Measurements from ENCODE around the gene TRAF3IP1. TPM values are rescaled to one million over a fixed set of nuclear protein-coding genes. Genes with fewer than 3 reads are reported as not detected.

TRAF3IP1 gene
- total RNA-seq, 2 experiments from 2014 or later: 5.1 to 6.9 TPM

- H3K9me3 Mint-ChIP-seq: no peaks in the 10 kb centered on the region
- no peaks in the 10 kb centered on the region for H3K27me3 Mint-ChIP-seq
- Histone ChIP-seq H3K36me3 (ENCODE audit: insufficient read depth, low read length) (no peaks in the 10 kb centered on the region), H3K4me1 (ENCODE audit: insufficient read depth, low read length) (peaks cover 5% of the 10 kb centered on the region), H3K9me3 (ENCODE audit: control insufficient read depth in 1 of 2, insufficient read depth in 1 of 2, low read length in 2 of 2) (no peaks in the 10 kb centered on the region), H3K27me3 (ENCODE audit: control insufficient read depth in 1 of 2, insufficient read depth in 2 of 2, low read length in 2 of 2) (no peaks in the 10 kb centered on the region), H3K4me3 (ENCODE audit: low read length) (no peak overlapping the region), H3K27ac (ENCODE audit: low read depth in 1 of 2, low read length in 2 of 2) (no peak overlapping the region)
- no peak overlapping the region for H3K4me3 Mint-ChIP-seq
- ChIA-PET POLR2A (no interaction called here), CTCF (interaction anchor here (0.8 kb wide), 1 partner anchor 21 kb away, joined by 3 read pairs; no protein-coding TSS in a partner anchor)
- no peak for ATAC-seq (ENCODE audit: poor library complexity)
- H3K27ac Mint-ChIP-seq: no peak overlapping the region
- TF ChIP-seq CTCF (IDR thresholded peaks at IDR 0.05): no peak
- peaks cover 3% of the 10 kb centered on the region for H3K36me3 Mint-ChIP-seq (ENCODE audit: low read depth)
- intact Hi-C loops (cut with DNase I, micrococcal nuclease): no loop called here
- H3K4me1 Mint-ChIP-seq (ENCODE audit: low read depth): peaks cover 6% of the 10 kb centered on the region
- DNase-seq: no peak
These were observed 70.8 kb downstream of the TRAF3IP1 start for GRCh38 chr2:238391042-238391689.

- Histone ChIP-seq H3K36me3 (ENCODE audit: insufficient read depth, low read length) (no peaks in the 10 kb centered on the region), H3K27ac (ENCODE audit: low read depth in 1 of 2, low read length in 2 of 2) (no peak overlapping the region), H3K27me3 (ENCODE audit: control insufficient read depth in 1 of 2, insufficient read depth in 2 of 2, low read length in 2 of 2) (no peaks in the 10 kb centered on the region), H3K4me3 (ENCODE audit: low read length) (no peak overlapping the region), H3K9me3 (ENCODE audit: control insufficient read depth in 1 of 2, insufficient read depth in 1 of 2, low read length in 2 of 2) (no peaks in the 10 kb centered on the region), H3K4me1 (ENCODE audit: insufficient read depth, low read length) (no peaks in the 10 kb centered on the region)
- H3K4me3 Mint-ChIP-seq: no peak overlapping the region
- TF ChIP-seq CTCF (IDR thresholded peaks at IDR 0.05): no peak
- ChIA-PET POLR2A (no interaction called here), CTCF (no interaction called here)
- no peaks in the 10 kb centered on the region for H3K4me1 Mint-ChIP-seq (ENCODE audit: low read depth)
- H3K27me3 Mint-ChIP-seq: no peaks in the 10 kb centered on the region
- H3K27ac Mint-ChIP-seq: no peak overlapping the region
- ATAC-seq (ENCODE audit: poor library complexity): no peak
- intact Hi-C loops (cut with DNase I, micrococcal nuclease): no loop called here
- peaks cover 16% of the 10 kb centered on the region for H3K36me3 Mint-ChIP-seq (ENCODE audit: low read depth)
- no peak for DNase-seq
- no peaks in the 10 kb centered on the region for H3K9me3 Mint-ChIP-seq
These were observed 76.3 kb downstream of the TRAF3IP1 start for GRCh38 chr2:238396663-238397062.

- intact Hi-C loops (cut with DNase I, micrococcal nuclease): no loop called here
- ATAC-seq (ENCODE audit: poor library complexity) (no peak), DNase-seq (no peak)
- Mint-ChIP-seq H3K9me3 (no peaks in the 10 kb centered on the region), H3K27ac (no peak overlapping the region), H3K4me3 (no peak overlapping the region), H3K27me3 (no peaks in the 10 kb centered on the region), H3K36me3 (ENCODE audit: low read depth) (peaks cover 16% of the 10 kb centered on the region), H3K4me1 (ENCODE audit: low read depth) (no peaks in the 10 kb centered on the region)
- Histone ChIP-seq H3K9me3 (ENCODE audit: control insufficient read depth in 1 of 2, insufficient read depth in 1 of 2, low read length in 2 of 2) (no peaks in the 10 kb centered on the region), H3K4me3 (ENCODE audit: low read length) (no peak overlapping the region), H3K27ac (ENCODE audit: low read depth in 1 of 2, low read length in 2 of 2) (no peak overlapping the region), H3K27me3 (ENCODE audit: control insufficient read depth in 1 of 2, insufficient read depth in 2 of 2, low read length in 2 of 2) (no peaks in the 10 kb centered on the region), H3K36me3 (ENCODE audit: insufficient read depth, low read length) (no peaks in the 10 kb centered on the region), H3K4me1 (ENCODE audit: insufficient read depth, low read length) (no peaks in the 10 kb centered on the region)
- TF ChIP-seq CTCF (IDR thresholded peaks at IDR 0.05): no peak
- ChIA-PET CTCF (no interaction called here), POLR2A (no interaction called here)
These were observed 77.0 kb downstream of the TRAF3IP1 start for GRCh38 chr2:238397356-238397755.

Measured in CD4-positive, alpha-beta T cell (primary cell).